Peyer's patch (tissue), 4 donors: Measurements from ENCODE around the gene CRACDL. TPM values are rescaled to one million over a fixed set of nuclear protein-coding genes. Genes with fewer than 3 reads are reported as not detected.
"Not testable (repeated sequence)": the region's sequence is repeated elsewhere in the genome, so short reads cannot be mapped to it uniquely, and the experiment has no call there.

Experiments used
- DNase-seq, 3 donors: peaks; one replicate each; pipeline ENCODE4 v3.0.0-alpha.2; 2017 to 2019
- H3K27ac ChIP-seq, 4 donors: fragments of 200-600 bp; sonication (generic); one replicate each; pipeline ENCODE4 v1.5.1; 2016 to 2019
- H3K27me3 ChIP-seq, 2 donors: fragments of 200-600 bp; sonication (generic); one replicate each; pipeline ENCODE4 v1.5.1; 2019
- H3K36me3 ChIP-seq, 3 donors: fragments of 200-600 bp; sonication (generic); one replicate each; pipeline ENCODE4 v1.5.1; 2016 to 2019
- H3K4me1 ChIP-seq, 4 donors: fragments of 200-600 bp; sonication (generic); one replicate each; pipeline ENCODE4 v1.5.1; 2016 to 2019
- H3K4me3 ChIP-seq, 4 donors: fragments of 200-600 bp; sonication (generic); 1 replicate in 3 of 4; 2 replicates in 1 of 4; pipeline ENCODE4 v1.5.1; 2016 to 2019; ENCODE audit warnings: mild to moderate bottlenecking in 1 of 4
- H3K9me3 ChIP-seq, 4 donors: fragments of 200-600 bp; sonication (generic); one replicate each; pipeline ENCODE4 v1.5.1; 2016 to 2019; ENCODE audit warnings: mild to moderate bottlenecking in 1 of 4
- CTCF ChIP-seq, 6 experiments: fragments of 450-650 bp in 4 of 6; fragments of 200-600 bp in 2 of 6; sonication (generic) in 1 of 6; IDR thresholded peaks; one replicate each; pipeline ENCODE4 v1.5.1; 2017 to 2019; ENCODE audit warnings: antibody characterized with exemption in 6 of 6, mild to moderate bottlenecking in 3 of 6, moderate library complexity in 1 of 6
- POLR2A ChIP-seq, 2 donors: fragments of 450-650 bp; IDR thresholded peaks; one replicate each; pipeline ENCODE4 v1.5.1; 2017; ENCODE audit warnings: antibody characterized with exemption in 2 of 2, mild to moderate bottlenecking in 2 of 2, moderate library complexity in 2 of 2
- total RNA-seq, 4 donors: library from RNA; depleted of rRNA; stranded (reverse); fragments of >200 nt; gene quantifications; one replicate each; pipeline ENCODE4 v1.1.0, GENCODE V29; 2016

Gene CRACDL
- total RNA-seq, 4 donors from 2014 or later, result 3.3 to 36.5 (median 10.2) TPM

DNA sequence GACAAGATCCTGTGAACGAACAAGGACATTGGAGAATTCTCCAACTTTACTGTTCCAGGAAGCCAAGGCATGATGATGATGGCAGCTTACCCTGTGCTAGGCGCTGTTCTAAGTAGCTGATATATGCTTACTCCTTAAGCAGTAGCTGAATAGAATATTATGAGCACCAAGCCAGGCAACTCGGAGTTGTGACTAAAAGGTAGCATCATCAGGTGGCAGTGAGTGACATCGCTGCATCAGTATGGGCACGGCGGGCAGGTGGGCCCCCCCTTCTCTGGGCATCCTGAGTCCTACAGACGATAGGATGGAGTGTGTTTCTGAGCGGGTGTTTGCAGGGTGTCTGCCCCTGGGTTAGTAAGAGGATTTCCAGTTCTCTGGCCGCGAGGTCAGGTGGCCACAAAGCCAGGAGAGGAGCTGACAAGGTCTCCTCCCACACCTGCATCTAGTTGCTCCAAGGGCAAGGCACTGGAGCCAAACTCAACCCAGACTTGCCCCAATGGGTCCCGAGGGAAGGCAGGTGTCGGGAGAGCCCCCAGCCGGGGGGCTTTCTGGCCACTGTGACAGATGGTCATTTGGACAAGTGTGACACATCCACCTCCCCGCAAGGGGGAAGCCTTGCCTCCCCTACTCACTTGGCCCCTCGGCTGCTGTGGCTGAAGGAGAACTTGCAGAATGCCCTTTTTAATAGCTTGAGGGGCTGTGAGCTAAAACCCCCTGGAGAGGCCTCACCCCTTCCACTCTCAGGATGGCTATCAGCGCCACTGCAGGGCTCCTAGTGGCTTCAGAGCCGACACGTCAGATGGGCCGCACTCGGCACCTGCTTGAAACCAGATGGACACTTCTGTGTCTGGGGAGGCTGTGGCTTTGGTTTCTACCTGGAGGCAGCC, 55.5 kb downstream of the CRACDL start:
- Histone ChIP-seq H3K4me1 (no peaks in the 10 kb centered on the region), H3K36me3 (no peaks in the 10 kb centered on the region), H3K9me3 (no peaks in the 10 kb centered on the region), H3K4me3 (no peak overlapping the region), H3K27ac (no peak overlapping the region), H3K27me3 (no peaks in the 10 kb centered on the region)
- TF ChIP-seq CTCF (IDR thresholded peaks at IDR 0.05) (no peak), POLR2A (IDR thresholded peaks at IDR 0.05) (no peak)
- DNase-seq, result no peak

DNA sequence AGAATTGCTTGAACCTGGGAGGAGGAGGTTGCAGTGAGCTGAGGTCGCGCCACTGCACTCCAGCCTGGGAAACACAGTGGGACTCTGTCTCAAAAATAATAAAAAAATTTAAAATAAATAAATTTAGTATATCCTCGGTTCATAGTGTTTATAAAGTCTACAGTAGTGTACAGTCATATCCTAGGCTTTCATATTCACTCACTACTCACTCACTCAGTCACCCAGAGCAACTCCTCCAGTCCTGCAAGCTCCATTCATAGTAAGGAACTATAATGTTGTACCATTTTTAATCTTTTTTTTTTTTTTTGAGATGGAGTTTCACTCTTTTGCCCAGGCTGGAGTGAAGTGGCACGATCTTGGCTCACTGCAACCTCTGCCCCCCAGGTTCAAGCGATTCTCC, 58.4 kb downstream of the CRACDL start:
- not testable (repeated sequence) for H3K4me1 ChIP-seq, H3K36me3 ChIP-seq, H3K27me3 ChIP-seq, DNase-seq, H3K9me3 ChIP-seq, H3K4me3 ChIP-seq, H3K27ac ChIP-seq

DNA sequence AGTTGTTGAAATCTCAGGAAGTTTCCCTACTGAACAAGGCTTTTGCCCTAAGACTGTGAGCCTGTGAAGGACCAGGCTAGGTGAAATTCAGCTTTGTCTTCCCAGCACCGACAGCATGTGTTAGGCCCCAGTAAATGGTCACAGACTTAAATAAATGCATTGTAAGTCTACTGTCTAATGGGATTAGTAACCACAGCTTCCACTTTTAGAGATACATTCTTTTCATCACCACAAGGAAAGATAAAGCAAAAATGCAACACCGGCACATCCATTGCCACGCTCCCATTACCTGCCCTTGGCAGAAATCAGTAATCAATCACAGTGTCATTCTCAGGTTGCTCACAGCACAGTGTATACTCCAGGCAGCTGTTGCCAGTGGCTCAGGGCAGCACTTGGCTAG, 59.3 kb downstream of the CRACDL start:
- no peak overlapping the region for H3K27ac ChIP-seq
- TF ChIP-seq CTCF (IDR thresholded peaks at IDR 0.05) (no peak), POLR2A (IDR thresholded peaks at IDR 0.05) (no peak)

DNA sequence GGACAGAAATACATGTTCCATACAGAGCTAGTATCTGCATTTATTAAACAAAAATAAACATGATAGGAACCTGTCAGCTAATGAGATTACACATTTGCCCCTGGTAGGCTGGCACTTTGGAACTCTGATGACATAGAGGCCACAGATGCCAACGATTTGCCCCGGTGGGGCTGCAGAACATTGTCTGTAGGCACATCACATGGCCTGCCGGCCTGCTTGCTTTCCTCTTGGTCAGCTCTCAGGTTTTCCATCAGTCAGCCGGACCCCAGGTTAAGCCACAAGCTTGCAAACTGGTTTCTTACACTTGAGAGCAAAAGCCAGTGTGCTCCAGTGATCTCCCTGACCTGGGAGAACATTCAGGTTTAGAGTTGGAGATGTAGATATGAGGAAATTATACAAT, 60.3 kb downstream of the CRACDL start:
- no peak for DNase-seq
- TF ChIP-seq CTCF (IDR thresholded peaks at IDR 0.05) (no peak), POLR2A (IDR thresholded peaks at IDR 0.05) (no peak)
- no peaks in the 10 kb centered on the region for H3K36me3 ChIP-seq
- H3K27ac ChIP-seq, result no peak overlapping the region
- no peaks in the 10 kb centered on the region for H3K27me3 ChIP-seq
- H3K9me3 ChIP-seq, result no peaks in the 10 kb centered on the region
- no peaks in the 10 kb centered on the region for H3K4me1 ChIP-seq
- no peak overlapping the region for H3K4me3 ChIP-seq

More for the DNA sequence above, 59.3 kb downstream of the CRACDL start:
- Histone ChIP-seq H3K4me3 (no peak overlapping the region), H3K27me3 (no peaks in the 10 kb centered on the region), H3K36me3 (no peaks in the 10 kb centered on the region), H3K4me1 (no peaks in the 10 kb centered on the region), H3K9me3 (no peaks in the 10 kb centered on the region)
- no peak for DNase-seq

GRCh38 chr2:98875081-98875728, 60.8 kb downstream of the CRACDL start:
- Histone ChIP-seq H3K9me3 (no peaks in the 10 kb centered on the region), H3K27me3 (no peaks in the 10 kb centered on the region), H3K27ac (no peak overlapping the region), H3K36me3 (no peaks in the 10 kb centered on the region), H3K4me3 (no peak overlapping the region), H3K4me1 (no peaks in the 10 kb centered on the region)
- no peak for TF ChIP-seq POLR2A (IDR thresholded peaks at IDR 0.05)
- no peak for TF ChIP-seq CTCF (IDR thresholded peaks at IDR 0.05)
- no peak for DNase-seq

- H3K27ac ChIP-seq, result no peak overlapping the region
- no peaks in the 10 kb centered on the region for H3K36me3 ChIP-seq
- no peak for DNase-seq
- H3K9me3 ChIP-seq, result no peaks in the 10 kb centered on the region
- no peak overlapping the region for H3K4me3 ChIP-seq
- no peaks in the 10 kb centered on the region for H3K27me3 ChIP-seq
- no peaks in the 10 kb centered on the region for H3K4me1 ChIP-seq
- TF ChIP-seq CTCF (IDR thresholded peaks at IDR 0.05), result no peak
- no peak for TF ChIP-seq POLR2A (IDR thresholded peaks at IDR 0.05)
Measured at GRCh38 chr2:98874186-98874689, 61.8 kb downstream of the CRACDL start.
